Amniotic epithelial cell (primary cell): ENCODE results near the gene TBCEL.
A peak's percentile ranks its signal among the peaks of the same experiment; 100 is the strongest.

Source experiments
- DNase-seq: peaks from one replicate; pipeline ENCODE4 v3.0.0-alpha.2; 2010; ENCODE audit warnings: low read depth

The TBCEL gene

GRCh38 chr11:121067026-121067425, 43.1 kb downstream of the TBCEL start:
- no peak for DNase-seq

DNA sequence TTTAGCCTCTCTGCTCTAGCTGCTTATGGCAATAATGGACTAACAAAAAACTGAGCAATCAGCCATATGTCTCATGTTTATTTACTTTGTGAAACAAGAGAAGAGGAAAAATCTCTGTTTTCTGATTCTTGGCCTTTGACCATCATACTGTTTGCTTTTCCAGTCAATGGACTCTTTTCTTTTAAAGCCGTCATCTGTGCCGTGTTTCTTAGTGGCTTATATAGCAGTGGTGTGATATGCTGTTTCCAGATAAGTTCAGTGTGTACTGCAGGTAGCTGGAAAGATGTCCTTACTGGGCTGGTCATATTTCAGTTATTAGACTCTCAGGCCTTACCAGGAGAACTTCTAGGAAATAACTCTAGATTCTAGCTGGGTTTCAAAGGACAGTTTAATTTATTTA, 43.6 kb downstream of the TBCEL start:
- DNase-seq, result no peak

GRCh38 chr11:121067962-121068647, 44.2 kb downstream of the TBCEL start:
- no peak for DNase-seq

- no peak for DNase-seq
These were observed 44.9 kb downstream of the TBCEL start for GRCh38 chr11:121068787-121069186.

DNA sequence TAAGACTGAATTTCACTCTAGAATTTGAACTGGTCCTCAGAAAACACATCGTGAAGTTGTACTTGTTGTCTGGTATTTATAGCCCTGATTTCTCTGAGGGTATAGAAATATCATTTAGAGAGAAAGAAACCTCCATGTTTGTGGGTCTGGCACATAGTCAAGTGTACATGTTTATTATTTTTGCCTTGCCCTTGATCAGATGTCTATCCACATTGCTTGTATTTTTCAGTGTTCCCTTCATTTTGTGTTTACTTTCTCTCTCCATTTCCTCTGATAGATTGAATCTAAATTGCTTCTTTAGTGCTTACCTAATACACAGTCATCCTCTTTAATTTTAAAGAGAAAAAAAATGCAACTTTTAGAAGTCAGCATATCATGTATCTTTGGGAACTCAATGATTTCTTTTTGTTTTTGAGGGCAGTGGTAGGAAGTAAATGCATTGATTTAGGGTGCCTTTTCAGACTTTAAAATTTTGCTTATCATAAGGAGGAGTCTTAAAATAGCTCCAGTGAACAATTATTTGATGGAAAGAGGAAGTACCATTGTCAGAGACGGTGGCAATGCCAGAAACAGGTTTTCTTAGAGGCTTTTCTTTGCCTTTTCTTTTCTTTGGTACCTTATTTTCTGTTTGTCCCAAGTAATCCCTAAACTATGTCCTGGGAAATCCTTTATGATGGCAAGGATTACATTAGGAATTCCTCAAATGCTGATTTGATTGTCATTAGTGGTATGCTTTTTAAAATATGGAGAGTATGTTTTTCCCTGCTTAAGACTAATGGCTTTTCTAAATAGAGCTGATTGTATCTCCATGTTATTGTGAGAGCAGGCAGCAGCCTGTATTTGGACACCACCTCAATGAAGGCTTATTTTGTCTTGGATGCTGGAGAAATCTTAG, 47.3 kb downstream of the TBCEL start:
- no peak for DNase-seq

DNA sequence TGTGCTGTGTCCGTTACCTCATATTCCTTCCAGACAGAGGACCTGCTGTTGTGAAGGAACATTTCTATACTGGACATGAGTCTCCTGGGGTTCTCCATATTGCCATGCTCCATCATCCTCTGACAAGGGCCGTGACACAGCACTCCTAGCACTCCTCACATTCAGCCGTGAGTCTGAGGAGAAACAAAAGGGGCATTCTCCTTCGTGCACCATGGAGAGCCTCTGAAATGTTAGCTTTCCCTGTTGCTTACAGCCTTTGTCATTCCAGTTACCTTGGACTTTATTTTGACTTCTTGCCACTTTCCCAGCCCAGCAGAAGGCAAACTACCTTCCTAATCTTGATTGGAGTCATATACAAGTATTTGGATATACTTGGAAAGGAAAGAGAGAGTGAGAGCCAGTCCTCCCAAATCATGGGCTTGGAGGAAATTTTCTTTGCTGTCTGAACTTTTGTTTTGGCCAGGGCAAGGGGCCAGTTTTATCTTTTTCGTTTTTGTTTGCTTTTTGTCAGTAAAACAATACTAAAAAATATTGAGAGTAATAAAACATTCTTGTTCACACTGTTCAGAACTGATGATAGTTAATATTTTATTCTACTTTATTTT, 48.0 kb downstream of the TBCEL start:
- DNase-seq, result no peak

GRCh38 chr11:121081321-121081720, 57.4 kb downstream of the TBCEL start:
- no peak for DNase-seq

DNA sequence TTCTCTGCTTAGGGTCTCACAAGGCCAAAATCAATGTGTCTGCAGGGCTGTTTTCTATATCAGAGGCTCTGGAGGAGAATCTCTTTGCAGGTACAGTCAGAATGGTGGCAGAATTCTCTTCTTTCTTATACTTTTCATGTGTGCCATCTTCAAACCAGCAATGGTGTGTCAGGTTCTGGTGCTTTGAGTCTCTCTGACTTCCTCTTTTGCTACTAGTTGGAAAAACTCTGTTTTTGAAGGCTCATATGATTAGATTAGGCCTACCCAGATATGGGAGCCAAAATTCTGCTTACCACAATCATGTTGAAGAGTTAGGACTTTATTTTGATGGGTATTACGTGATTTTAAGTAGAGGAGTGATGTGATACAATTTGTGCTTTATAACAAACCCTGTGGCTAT, 58.3 kb downstream of the TBCEL start:
- DNase-seq, result no peak

GRCh38 chr11:121082670-121083069, 58.8 kb downstream of the TBCEL start:
- DNase-seq, result peak; percentile 22

- DNase-seq, result peak; percentile 39
These were observed 63.0 kb downstream of the TBCEL start for GRCh38 chr11:121086866-121087265.

DNA sequence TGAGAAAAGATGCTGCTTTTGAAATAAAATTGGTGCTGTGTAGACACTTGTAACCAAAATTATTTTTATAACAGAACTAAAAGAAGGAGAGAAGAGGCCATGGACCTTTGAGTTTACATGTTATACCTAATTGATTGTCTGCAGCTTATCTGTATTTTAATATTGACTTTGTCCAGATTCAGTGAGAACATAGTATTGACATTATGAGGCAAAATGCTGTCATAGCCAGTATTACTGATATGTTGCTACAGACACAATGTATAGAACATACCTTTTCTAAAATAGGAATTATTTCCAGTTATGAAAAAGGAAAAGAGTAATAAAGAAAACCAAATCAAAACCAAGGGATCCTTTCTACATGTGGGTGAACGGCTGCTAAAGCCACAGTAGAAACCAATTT, 65.7 kb downstream of the TBCEL start:
- no peak for DNase-seq

DNA sequence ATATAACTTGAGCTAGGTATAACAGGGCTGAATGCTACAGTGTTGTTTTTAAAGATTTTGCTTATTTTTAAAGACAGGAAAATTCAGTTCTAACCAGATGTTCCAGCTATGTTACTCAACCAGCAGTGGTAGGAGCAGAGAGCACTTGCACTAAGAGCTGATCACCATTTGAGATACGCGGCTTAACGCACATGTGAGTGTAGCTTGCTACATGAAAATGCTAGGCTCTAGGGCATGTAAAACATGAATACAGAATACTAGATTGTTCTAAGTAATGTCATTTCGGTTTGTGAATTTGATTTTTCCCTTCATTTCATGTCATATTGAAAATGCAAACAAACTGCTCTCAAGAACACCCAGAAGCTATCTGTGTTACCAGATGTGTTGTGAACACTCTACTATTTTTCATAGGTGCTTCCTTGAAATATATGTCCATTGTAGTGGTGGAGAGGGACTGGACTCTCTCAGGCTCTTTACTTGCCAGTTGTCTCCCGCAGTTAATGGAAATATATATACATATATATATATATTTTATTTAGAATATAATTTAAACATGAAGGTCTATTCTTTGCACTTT, 66.3 kb downstream of the TBCEL start:
- no peak for DNase-seq

- no peak for DNase-seq
These were observed 67.7 kb downstream of the TBCEL start for GRCh38 chr11:121091492-121092152.

DNA sequence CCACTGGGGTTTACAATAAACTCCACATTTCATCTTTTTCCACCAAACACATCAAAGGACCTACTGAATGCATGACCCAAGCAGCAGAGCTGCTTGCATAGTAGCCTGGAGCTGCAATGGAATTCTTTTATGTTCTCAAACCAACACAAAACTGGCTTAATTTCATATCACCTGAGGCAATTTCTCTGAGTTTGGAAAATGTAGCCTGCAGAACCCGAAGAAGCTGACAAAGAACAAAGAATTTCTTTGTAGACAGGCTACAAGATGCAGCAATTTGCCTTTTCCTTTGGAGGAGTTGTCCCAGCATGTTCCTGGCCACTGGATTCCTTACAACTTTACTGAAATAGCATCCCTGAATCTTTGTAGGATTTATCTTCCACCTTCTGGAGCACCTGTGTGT, 71.7 kb downstream of the TBCEL start:
- no peak for DNase-seq

- DNase-seq, result no peak
These were observed 75.5 kb downstream of the TBCEL start for GRCh38 chr11:121099364-121099763.

GRCh38 chr11:121099885-121100284, 76.0 kb downstream of the TBCEL start:
- no peak for DNase-seq

- no peak for DNase-seq
These were observed 77.0 kb downstream of the TBCEL start, which contains the start of gene TECTA for GRCh38 chr11:121100943-121101342. TECTA (plus strand) TSS chr11:121101243; CDS start chr11:121102666, 1,423 bp downstream.

DNA sequence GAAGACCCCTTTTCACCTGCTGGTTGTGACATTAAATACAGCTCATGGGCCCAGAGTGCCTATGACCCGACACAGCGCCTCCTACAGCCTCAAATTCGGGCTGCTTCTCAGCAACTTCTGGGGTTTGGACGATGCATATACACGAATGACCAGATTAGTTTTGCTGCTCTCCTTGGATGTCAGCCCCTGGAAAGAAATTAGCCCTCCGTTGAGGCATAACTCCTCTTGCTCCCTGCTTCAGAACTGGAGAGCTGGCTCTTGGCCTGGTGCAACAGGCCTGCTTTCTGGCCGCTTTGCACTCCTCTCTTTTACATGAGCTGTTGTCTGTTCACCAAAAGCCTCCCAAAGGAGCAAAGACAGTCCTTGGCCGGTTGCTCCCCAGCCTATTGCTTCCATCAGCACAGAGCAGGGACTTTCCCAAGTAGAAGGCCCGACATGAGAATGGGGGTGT, 80.4 kb downstream of the TBCEL start:
- no peak for DNase-seq

DNA sequence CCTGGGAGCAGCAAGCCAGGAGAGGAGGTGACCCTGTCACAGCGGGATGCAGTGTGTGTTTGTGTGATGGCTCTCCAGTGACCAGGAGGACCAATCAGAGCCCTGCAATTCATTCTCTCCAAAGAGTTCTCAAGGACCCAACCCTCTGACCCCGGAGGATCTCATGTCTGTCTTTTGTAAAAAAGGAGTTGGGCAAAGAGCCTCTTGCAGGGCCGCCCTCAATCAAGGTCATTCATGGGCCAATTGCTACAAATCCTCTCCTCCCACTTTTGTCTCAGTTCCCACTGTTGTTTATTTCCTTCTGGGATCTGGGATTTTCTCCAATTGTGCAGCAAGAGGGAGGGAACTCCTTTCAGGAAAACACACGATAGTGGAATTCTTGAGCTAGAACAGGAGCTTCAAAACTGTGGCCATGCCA, 81.2 kb downstream of the TBCEL start:
- peak; percentile 35 for DNase-seq

DNA sequence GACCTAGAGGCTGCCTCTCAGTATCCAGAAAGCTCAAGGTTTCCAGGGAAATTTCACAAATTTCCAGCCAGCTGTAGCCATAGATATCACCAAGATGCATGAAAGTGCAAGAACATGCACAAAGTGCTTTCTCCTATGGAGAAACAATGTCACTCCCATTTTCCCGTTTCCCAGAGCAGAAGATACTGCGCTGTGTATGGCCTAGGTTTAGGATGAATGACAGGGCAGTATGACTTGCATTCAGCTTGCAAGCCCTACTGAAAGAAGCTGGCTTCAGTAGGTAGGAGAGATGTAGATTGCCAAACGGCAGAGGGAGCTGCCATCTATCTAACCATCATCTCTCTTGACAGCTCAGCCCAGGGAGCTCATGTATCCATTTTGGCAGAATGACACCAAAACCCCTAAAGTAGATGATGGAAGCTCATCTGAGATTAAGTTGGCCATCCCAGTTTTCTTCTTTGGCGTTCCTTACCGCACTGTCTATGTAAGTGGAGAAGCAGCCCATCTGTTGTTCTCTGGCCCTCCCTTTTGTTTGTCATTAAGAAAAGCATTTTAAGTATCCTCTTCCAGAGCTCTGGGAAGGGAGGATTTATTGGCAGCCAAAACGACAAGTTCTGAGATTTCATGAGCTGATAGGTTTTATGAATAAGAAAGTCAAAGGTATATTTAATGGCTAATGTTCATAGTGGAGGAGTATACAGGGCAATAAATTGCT, 81.7 kb downstream of the TBCEL start:
- DNase-seq, result no peak

- no peak for DNase-seq
These were observed 82.9 kb downstream of the TBCEL start for GRCh38 chr11:121106812-121107211.
